ENCODE data around the gene NKX2-8. TPM values are rescaled to one million over a fixed set of nuclear protein-coding genes. Genes with fewer than 3 reads are reported as not detected.

The NKX2-8 gene
- total RNA-seq: not detected

DNA sequence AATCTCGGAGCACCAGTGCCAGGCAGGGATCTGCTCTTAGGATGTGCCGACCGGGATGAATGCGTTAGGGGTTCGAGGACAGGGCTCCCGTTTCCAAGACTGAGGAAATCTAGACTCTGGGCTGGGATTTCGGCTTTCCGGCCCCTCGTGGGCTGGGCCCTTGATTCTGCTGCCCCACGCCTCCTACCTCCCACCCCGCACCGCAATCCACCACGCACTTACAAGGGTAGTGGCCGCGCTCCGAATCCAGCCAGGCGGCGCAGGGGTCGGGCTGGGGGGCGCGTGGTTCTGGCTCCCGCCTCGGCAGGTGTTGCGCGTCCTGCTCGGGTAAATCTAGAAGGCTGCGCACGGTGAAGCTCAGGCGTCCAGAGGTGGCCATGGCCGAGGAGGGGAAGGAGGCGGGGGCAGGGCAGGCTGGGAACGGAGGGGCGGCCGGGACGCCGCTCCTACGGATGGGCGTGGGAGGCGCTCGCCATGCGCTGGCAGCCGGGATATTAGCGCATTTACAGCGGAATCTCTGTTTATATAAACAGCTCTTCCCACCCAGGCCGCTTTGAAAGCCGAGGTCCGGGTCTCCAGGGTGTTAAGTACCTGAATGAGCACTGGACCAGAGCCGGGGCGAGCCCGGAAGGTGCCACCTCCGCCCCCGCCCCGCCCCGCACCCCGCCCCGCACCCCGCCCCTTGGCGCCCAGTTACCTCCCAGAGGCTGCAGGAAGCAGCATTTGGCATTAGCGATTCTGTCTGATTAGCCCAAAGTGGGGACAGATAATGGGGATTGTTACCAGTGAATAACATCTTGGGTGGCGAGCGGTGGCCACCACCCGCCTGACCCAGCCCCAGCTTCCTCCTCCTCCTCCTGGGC, at the start of gene NKX2-8:
Gene NKX2-8 (minus strand): TSS at position 604 of the 863 bp plus-strand sequence. CDS start 225 bp downstream, at position 379.
- no peaks in the 10 kb centered on the region for H3K4me1 Mint-ChIP-seq
- no peak within 1 kb of the TSS for H3K4me3 Mint-ChIP-seq
- H3K27ac Mint-ChIP-seq: no peak within 1 kb of the TSS
- ChIA-PET CTCF (no interaction called here), POLR2A (no interaction called here)
- H3K27me3 Mint-ChIP-seq: peaks cover 78% of the 10 kb centered on the region
- DNase-seq: no peak
- no peaks in the 10 kb centered on the region for H3K36me3 Mint-ChIP-seq (ENCODE audit: low read depth)
- H3K9me3 Mint-ChIP-seq: no peaks in the 10 kb centered on the region

DNA sequence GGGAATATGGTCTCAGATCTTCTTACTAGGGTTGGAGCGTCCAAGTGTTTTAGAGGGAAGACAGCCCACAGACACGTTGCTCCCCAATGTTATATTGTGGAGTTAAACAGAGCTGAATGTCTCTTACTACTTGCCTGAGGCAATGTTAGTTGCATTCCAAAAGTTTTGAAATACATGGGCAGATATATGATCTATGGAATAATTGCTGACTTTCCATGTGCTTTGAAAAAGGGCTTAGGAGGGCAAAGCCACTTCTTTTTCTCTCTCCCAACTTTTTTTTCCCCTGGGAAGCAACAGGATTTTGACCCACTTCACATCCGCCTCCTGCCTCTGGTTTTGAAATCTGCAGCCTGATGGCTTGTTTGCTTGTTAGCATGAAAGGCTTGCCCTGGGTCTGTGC, 45.6 kb upstream of the NKX2-8 start:
- Mint-ChIP-seq H3K27ac (no peak overlapping the region), H3K4me3 (no peak overlapping the region), H3K27me3 (no peaks in the 10 kb centered on the region), H3K4me1 (no peaks in the 10 kb centered on the region), H3K9me3 (no peaks in the 10 kb centered on the region), H3K36me3 (ENCODE audit: low read depth) (no peaks in the 10 kb centered on the region)
- DNase-seq: no peak
- POLR2A ChIA-PET: no interaction called here
- CTCF ChIA-PET: no interaction called here

DNA sequence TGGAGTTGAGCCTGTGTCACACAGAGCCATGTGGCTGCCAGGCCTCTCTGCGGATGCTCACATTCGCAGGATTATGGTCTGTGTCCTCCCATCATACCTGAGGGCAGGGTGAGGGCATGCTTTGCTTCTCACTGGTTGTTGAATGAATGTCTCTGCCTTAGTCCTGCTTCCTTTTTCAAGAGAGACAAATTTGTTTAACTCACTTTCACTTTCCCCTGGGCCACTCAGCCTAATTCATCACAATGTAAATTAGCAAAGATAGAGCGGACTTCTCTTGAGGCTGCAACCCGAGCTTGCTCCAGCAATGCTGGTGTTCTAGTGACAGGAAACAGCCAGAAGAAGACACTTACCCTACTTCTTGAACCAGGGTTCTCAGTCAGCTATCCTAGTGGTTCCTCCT, 43.7 kb upstream of the NKX2-8 start:
- no peak overlapping the region for H3K4me3 Mint-ChIP-seq
- POLR2A ChIA-PET: no interaction called here
- H3K9me3 Mint-ChIP-seq: no peaks in the 10 kb centered on the region
- no peaks in the 10 kb centered on the region for H3K4me1 Mint-ChIP-seq
- H3K27me3 Mint-ChIP-seq: no peaks in the 10 kb centered on the region
- no peak for DNase-seq
- no peak overlapping the region for H3K27ac Mint-ChIP-seq
- H3K36me3 Mint-ChIP-seq (ENCODE audit: low read depth): no peaks in the 10 kb centered on the region
- CTCF ChIA-PET: no interaction called here

DNA sequence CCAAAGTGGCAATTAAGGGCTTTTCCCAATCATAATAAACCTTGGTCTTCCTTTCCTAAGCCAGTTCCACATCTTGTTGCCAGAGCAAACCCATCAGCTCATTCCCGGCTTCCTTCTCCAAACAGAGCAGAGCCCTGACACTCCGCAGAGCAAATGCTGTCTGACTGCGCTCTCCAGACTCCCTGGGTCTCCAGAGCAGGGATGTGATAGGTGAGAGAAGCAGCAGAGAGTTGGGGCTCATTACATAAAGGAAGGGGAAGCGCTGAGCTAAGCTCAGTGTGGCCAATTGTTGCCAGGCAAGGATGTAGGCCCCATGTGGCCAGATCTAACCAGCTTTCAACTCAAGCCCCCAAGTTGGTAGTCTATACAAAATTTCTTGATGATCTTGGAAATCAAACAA, 43.0 kb upstream of the NKX2-8 start:
- H3K36me3 Mint-ChIP-seq (ENCODE audit: low read depth): no peaks in the 10 kb centered on the region
- no peak for DNase-seq
- H3K27me3 Mint-ChIP-seq: no peaks in the 10 kb centered on the region
- H3K27ac Mint-ChIP-seq: no peak overlapping the region
- no peak overlapping the region for H3K4me3 Mint-ChIP-seq
- POLR2A ChIA-PET: no interaction called here
- no peaks in the 10 kb centered on the region for H3K9me3 Mint-ChIP-seq
- CTCF ChIA-PET: no interaction called here
- no peaks in the 10 kb centered on the region for H3K4me1 Mint-ChIP-seq

DNA sequence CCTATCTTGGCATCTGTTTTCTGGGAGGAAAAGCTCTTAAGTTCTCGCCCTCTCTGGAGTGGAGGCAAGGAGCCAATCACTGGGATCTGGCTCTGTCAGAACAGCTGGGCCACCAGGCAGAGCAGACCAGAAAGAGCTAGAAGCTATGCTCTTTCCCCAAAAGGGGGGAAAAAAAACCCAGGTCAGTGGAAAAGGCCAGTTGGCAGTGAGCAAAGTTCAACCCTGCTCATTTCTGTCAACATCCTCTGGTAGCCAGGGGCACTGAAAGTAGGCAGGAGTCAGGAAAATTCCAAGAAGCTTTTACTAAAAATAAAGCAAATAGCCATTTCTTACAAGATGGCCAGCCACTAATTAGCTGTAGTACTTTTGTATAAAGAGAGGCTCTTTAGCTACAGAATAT, 42.6 kb upstream of the NKX2-8 start:
- CTCF ChIA-PET: no interaction called here
- Mint-ChIP-seq H3K27ac (no peak overlapping the region), H3K27me3 (no peaks in the 10 kb centered on the region), H3K4me3 (no peak overlapping the region), H3K9me3 (no peaks in the 10 kb centered on the region), H3K36me3 (ENCODE audit: low read depth) (no peaks in the 10 kb centered on the region), H3K4me1 (no peaks in the 10 kb centered on the region)
- DNase-seq: no peak
- POLR2A ChIA-PET: no interaction called here

DNA sequence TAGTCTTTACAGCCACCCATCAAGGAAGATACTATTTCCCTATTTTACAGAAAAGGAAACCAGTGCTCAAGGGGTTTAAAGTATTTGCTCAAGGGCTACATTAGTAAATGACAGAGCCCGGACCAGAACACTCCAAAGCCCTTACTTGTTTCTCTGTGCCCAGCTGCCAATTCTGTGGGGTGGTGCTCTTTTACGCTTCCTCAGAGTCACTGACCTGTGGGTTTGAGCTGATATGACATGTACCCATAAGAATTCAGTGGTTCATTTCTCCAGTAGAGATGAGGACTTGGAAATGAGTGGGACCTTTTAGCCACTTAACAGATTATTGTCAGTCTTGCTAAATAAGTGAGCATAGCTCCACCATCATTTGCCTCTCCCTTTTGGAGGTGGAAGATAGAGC, 37.4 kb upstream of the NKX2-8 start:
- Mint-ChIP-seq H3K4me1 (no peaks in the 10 kb centered on the region), H3K27me3 (no peaks in the 10 kb centered on the region), H3K27ac (no peak overlapping the region), H3K36me3 (ENCODE audit: low read depth) (no peaks in the 10 kb centered on the region), H3K4me3 (no peak overlapping the region), H3K9me3 (no peaks in the 10 kb centered on the region)
- CTCF ChIA-PET: no interaction called here
- no peak for DNase-seq
- POLR2A ChIA-PET: no interaction called here

DNA sequence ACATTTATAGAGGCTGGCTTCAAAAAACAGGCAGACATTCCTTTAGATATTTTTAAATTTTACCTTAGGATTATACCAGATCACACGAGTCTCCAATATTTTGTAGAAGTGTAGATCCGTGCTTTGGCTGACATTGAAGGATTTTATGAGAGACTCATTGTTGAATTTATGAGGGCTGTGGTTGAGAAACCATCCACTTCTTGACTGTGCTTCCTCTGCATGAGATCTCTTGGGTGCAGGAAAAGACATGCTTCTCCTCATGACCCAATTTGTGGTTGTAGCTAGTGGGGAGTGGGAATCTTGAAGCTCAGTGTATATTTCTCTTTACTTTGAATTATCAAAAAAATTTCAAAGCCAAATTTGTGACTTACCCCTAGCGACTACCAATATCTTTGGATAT, 36.7 kb upstream of the NKX2-8 start:
- H3K9me3 Mint-ChIP-seq: no peaks in the 10 kb centered on the region
- H3K27ac Mint-ChIP-seq: no peak overlapping the region
- no peak for DNase-seq
- H3K36me3 Mint-ChIP-seq (ENCODE audit: low read depth): no peaks in the 10 kb centered on the region
- CTCF ChIA-PET: no interaction called here
- no peaks in the 10 kb centered on the region for H3K27me3 Mint-ChIP-seq
- no peaks in the 10 kb centered on the region for H3K4me1 Mint-ChIP-seq
- H3K4me3 Mint-ChIP-seq: no peak overlapping the region
- POLR2A ChIA-PET: no interaction called here

DNA sequence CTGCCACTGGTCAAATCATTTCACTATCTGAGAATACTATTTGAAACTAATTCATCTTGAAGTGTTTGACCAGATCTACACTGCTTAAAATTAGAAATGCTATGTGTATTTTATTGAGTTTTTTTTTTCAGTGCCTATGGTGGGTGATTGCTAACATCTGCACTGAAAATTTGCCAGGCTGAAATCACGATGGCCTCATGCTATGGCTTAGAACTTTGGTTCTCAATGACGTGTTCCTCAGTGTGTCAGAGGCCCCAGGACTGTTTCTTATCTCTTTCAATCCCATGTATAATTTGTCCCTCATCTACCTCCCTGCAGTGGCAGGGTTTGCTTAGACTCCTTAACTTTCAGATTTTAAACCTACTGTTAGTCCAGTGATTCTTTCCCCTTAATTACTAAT, 36.2 kb upstream of the NKX2-8 start:
- no peak for DNase-seq
- no peak overlapping the region for H3K27ac Mint-ChIP-seq
- ChIA-PET CTCF (no interaction called here), POLR2A (no interaction called here)
- no peaks in the 10 kb centered on the region for H3K27me3 Mint-ChIP-seq
- no peaks in the 10 kb centered on the region for H3K36me3 Mint-ChIP-seq (ENCODE audit: low read depth)
- no peaks in the 10 kb centered on the region for H3K4me1 Mint-ChIP-seq
- no peak overlapping the region for H3K4me3 Mint-ChIP-seq
- no peaks in the 10 kb centered on the region for H3K9me3 Mint-ChIP-seq

DNA sequence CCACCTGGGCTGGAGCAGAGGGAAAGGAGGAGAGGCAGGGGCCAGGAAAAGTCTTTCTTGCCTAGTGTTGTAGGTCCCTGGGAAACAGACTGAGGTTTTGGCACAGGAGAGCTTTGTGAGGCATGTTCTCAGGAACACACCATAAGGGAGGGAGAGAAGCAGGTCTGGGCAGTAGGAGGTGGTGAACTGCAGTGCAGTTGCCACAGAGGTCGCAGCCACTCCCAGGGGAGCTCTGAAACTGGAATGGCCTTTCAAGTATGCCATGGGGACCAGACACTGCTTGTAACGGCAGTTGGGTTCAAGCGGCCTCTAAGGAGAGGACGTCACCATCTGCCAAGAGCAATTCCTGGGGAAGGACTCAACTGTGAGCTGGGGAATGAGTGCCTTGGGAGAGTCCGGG, 35.4 kb upstream of the NKX2-8 start:
- Mint-ChIP-seq H3K27ac (no peak overlapping the region), H3K4me1 (no peaks in the 10 kb centered on the region), H3K36me3 (ENCODE audit: low read depth) (no peaks in the 10 kb centered on the region), H3K9me3 (no peaks in the 10 kb centered on the region), H3K4me3 (no peak overlapping the region), H3K27me3 (no peaks in the 10 kb centered on the region)
- POLR2A ChIA-PET: no interaction called here
- CTCF ChIA-PET: no interaction called here
- no peak for DNase-seq

DNA sequence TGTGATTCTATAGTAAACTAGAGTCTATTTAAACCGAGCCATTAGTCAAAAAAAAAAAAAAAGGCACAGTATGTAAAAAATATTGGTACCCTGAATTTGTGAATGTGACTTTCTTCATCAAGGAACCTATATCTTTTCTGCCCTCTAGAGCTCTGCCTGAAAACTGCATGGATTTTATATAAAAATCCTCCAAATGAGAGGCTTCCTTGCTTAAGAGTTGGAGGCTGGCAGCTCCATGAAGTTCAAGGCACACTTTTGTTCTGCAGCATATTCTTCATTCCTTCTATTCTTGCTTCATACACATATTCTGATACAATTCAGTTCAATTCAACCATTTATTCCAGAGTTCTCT, 23.1 kb upstream of the NKX2-8 start:
- ChIA-PET POLR2A (no interaction called here), CTCF (interaction anchor here (0.9 to 3.2 kb wide), 6 partner anchors 9 to 536 kb away, joined by 3 to 22 read pairs (median 8); no protein-coding TSS in a partner anchor)
- no peak overlapping the region for H3K4me3 Mint-ChIP-seq
- no peaks in the 10 kb centered on the region for H3K9me3 Mint-ChIP-seq
- H3K27me3 Mint-ChIP-seq: peaks cover 3% of the 10 kb centered on the region
- H3K4me1 Mint-ChIP-seq: no peaks in the 10 kb centered on the region
- no peaks in the 10 kb centered on the region for H3K36me3 Mint-ChIP-seq (ENCODE audit: low read depth)
- no peak overlapping the region for H3K27ac Mint-ChIP-seq
- no peak for DNase-seq

DNA sequence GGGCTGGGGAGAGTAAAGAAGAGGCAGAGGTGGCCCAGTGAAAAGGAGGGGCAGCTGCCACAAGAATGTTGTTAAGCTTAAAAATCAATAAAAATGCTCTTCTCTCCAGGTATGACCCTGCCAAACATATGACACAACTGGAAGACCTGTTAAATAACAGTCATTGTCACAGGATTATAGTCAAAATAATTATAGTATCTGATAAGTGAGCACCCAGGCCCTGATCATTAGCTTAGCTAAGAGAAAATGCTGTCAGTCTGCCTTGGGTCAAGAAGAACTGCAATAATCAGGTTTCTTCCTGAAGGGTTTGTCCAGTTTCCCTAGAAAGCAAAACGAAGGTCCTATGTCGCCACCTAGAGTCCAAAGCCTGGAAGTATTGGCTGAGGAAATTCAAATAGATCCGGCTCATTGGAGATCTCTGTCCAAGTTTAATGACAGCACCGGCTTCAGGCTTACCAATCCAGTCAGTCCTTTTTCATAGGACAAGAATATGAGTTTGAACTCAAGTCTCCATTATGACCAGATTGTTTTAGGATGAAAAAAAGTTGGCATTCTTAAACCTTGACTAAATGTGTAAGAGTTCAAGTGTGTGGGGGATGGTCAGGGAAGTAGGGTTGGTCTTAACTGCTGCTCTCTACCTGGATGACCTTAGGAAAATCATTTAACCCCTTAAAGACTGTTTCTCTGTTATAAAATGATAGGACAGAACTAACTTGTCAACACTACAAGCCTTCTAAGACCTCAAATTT, 22.5 kb upstream of the NKX2-8 start:
- ChIA-PET POLR2A (no interaction called here), CTCF (interaction anchor here (0.8 to 3.2 kb wide), 6 partner anchors 8 to 535 kb away, joined by 3 to 22 read pairs (median 8); no protein-coding TSS in a partner anchor)
- Mint-ChIP-seq H3K36me3 (ENCODE audit: low read depth) (no peaks in the 10 kb centered on the region), H3K4me1 (no peaks in the 10 kb centered on the region), H3K27me3 (peaks cover 3% of the 10 kb centered on the region), H3K9me3 (no peaks in the 10 kb centered on the region), H3K4me3 (no peak overlapping the region), H3K27ac (no peak overlapping the region)
- DNase-seq: peak; percentile 29

DNA sequence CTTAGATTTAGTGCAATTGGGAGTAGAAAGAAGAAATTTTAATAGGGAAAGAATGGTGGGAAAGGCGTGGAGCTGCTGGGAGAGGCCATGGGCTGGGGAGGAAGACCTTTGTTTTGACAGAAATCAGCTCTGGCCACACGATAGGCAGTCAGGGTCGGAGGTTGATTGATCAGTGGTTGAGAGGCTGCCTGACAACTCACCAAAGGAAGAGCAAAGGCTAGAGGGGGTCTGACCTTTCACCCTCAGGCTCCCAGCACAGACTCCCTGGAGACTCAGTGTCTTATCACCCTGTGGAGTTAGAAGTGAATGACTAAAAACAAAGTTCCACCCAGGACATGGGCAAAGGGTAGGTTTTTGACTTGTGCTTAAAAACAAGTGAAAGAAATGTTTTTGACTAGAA, 18.0 kb upstream of the NKX2-8 start:
- Mint-ChIP-seq H3K27ac (no peak overlapping the region), H3K4me3 (no peak overlapping the region), H3K4me1 (no peaks in the 10 kb centered on the region), H3K27me3 (peaks cover 3% of the 10 kb centered on the region), H3K9me3 (no peaks in the 10 kb centered on the region), H3K36me3 (ENCODE audit: low read depth) (no peaks in the 10 kb centered on the region)
- ChIA-PET POLR2A (no interaction called here), CTCF (no interaction called here)
- DNase-seq: no peak

DNA sequence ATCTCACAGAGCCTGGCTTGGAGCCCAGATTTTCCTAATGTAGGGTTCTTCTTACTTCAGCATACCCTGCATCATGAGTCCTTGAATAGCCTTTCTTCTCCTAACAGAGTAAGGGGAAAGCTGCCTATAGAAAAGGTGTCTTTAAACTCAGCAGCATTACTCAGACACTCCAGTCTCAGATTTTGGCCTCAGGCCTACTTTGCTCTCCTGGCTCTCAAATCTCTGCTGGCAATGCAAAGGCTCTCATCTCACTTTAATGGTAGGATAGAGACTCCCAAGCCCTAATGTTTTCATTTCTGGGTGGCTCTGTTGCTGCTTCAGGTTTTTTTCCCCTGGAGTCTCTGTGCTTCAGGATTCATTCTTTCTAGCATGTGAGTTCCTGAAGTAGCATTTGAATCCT, 9.1 kb upstream of the NKX2-8 start:
- CTCF ChIA-PET: no interaction called here

DNA sequence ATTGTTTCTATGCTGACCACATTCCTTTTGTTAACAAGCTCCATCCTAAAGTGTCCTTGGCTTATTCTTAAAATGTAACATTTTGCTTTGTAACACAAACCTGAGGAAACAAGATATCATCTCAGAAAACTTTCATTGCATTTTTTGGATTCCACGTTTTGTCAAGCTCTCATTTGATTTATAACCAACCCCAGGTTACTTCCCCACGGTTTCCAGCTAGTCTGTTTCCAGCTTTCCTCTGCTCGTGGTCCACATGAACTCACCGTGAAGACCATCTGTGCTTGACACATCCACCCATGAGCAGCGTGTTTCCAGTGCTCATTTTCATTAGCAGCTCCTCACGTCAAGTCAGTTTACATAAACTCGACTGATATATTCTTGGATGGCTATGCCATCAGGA, 6.4 kb upstream of the NKX2-8 start:
- Mint-ChIP-seq H3K27me3 (peaks cover 65% of the 10 kb centered on the region), H3K9me3 (no peaks in the 10 kb centered on the region), H3K4me3 (no peak overlapping the region), H3K4me1 (no peaks in the 10 kb centered on the region), H3K27ac (no peak overlapping the region), H3K36me3 (ENCODE audit: low read depth) (no peaks in the 10 kb centered on the region)
- CTCF ChIA-PET: interaction anchor here (0.8 to 1.2 kb wide), 2 partner anchors 17 to 35 kb away, joined by 3 read pairs; no protein-coding TSS in a partner anchor
- DNase-seq: no peak
- POLR2A ChIA-PET: no interaction called here

More for the DNA sequence above, 9.1 kb upstream of the NKX2-8 start:
- peaks cover 46% of the 10 kb centered on the region for H3K27me3 Mint-ChIP-seq
- H3K4me1 Mint-ChIP-seq: no peaks in the 10 kb centered on the region
- DNase-seq: no peak
- POLR2A ChIA-PET: no interaction called here
- H3K9me3 Mint-ChIP-seq: no peaks in the 10 kb centered on the region
- no peak overlapping the region for H3K27ac Mint-ChIP-seq
- no peak overlapping the region for H3K4me3 Mint-ChIP-seq
- no peaks in the 10 kb centered on the region for H3K36me3 Mint-ChIP-seq (ENCODE audit: low read depth)

All from activated CD4-positive, alpha-beta memory T cell treated with anti-CD3 and anti-CD28 coated beads, Interleukin-2, amount 10 ng/mL, durations not matched to agents 7 days and 5 days (primary cell).